ENCODE data around the gene GAREM1.
"Not testable (repeated sequence)": the region's sequence is repeated elsewhere in the genome, so short reads cannot be mapped to it uniquely, and the experiment has no call there.

The GAREM1 gene

DNA sequence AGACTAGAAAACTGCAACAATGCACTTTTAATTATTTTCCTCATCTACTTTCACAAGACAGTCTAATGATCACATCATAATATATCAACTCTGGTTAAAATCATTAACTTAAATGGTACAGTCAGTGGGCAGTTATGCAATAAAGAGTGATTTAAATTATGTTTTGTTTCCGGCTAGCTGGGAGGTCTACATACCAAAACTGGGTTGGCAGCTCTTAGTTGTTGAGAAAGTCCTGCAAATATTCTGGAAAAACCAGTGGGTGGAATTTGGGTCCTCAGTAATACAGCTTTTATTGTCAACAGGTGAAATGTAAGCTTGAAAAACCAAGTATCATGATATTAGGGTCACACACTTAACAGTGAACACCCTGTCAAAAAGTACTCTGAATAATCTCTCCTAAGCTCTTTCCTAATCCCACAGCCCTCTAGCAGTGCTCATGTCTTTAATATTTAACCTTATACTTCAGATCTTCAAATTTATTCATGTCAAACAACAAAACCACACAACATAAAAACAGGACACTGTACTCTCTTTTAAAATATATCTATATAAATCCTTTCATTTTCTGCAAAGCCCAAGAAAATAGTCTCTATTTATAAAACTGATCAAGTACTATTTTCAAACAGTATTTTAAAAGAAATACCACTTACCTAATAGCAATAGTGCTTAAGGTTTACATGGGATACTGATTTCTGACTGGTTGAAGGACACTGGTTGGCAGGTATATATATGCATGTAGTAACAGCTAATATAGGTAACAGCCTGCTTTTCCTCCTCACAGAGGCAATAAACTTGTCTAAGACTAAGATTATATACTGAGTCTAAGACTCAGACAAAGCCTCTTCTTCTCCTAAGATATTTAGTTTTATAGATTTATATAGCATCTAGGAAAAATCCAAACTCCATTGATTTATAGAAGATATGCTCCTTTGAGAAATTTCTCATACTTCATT lies 103.8 kb downstream of the GAREM1 start:
- DNase-seq: no peak

GRCh38 chr18:32362484-32362883 lies 108.2 kb downstream of the GAREM1 start:
- no peak for DNase-seq

DNA sequence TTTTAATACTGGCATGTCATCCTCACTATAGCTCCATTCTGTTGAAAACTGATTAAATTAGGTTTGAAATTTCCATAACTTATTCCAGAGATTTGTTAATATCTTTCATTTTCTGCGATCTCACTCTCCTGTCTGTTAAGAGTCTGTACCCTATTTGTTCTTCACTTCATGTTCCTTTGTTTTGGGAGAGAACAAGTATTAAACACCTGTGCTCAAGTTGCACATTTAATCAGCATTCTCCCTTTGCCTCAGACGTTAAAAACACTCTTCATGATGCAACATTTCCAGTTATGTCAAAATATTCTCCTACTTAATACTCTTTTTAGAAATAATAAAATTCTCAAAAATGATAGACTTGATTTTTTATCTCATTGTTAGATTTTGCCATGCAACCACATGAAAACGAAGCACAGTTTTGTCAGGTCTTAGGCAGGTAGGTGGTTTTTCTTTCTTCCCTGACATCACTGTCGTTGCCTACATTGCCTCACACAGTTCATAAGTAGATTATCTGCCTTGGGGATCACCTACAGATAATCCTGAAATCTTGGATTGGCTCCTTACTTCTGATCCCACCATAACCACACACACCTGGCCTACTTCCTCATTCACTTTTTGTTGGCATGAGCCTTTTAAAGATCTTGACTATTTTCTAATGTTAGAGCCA lies 109.9 kb downstream of the GAREM1 start:
- no peak for DNase-seq

DNA sequence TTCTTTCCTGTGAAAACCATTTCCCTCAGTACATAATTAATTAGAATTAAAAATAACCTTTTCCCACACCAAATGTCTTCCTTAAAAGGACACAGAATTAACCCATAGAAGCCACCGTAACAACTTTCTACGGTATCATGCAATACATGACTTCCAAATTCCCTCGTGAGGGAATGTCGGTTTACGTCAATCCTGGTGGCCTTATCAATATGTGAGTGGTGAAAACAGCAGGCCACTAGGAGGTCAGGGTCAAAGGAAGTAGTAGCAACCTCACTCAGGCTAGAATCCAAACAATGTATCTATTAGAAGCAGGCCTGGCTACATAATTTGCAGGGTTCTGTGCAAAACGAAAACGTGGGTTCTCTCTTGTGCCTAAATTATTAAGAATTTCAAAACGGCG lies 112.2 kb downstream of the GAREM1 start:
- DNase-seq: no peak

GRCh38 chr18:32358075-32358474 lies 112.6 kb downstream of the GAREM1 start:
- no peak for DNase-seq

DNA sequence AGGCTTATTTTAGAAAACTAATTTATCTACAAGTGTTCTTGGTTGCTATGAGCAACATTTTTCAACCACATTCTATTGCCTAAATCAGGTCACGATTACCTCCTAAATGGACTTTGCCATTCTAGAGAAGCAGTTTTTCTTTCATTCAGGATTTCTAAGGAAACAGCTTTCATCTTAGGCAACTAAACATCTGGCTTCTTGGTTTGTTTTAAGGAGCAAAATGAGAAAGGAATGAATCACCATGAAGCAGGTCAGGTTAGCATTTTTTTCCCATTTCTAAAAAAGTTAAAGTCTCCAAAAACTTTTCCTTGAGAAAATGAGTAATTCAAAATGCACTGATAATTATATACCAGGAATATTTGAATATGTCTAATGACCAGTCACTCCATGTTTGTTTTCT lies 114.8 kb downstream of the GAREM1 start:
- DNase-seq: no peak

- no peak for DNase-seq
Measured at GRCh38 chr18:32354518-32354917, 116.2 kb downstream of the GAREM1 start.

GRCh38 chr18:32353257-32353656 lies 117.4 kb downstream of the GAREM1 start:
- DNase-seq: no peak

- no peak for DNase-seq
Measured at GRCh38 chr18:32351032-32351431, 119.7 kb downstream of the GAREM1 start.

DNA sequence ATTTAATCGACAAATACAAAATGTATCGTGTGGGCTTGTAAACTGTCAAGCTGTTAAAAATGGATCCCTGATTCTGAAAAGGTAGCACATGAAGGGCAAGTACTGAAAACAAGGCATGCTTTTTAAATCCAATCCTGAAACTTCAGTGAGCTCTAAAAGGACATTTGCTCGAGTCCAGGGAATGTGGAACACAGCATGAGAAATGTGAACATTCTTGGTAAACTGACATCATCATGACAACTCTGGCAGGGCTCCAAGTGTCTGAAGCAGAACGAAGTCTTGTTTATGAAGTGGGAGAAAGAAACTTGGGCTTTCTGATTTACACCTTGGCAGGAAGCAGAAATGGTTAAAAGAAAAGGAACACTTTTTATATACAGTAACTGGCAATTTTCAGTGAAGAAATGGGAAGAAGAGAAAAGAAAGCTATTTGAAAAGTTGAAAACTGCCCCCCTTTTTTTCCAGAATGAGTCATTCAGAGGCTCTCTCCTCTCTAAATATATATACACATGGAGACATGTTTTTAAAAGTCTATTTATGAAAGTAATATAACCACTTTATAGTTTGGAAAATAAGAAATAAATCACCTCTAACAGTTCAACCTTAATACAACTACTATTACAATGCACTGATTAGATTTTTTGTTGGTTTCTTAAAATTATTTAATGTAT lies 120.8 kb downstream of the GAREM1 start:
- no peak for DNase-seq

DNA sequence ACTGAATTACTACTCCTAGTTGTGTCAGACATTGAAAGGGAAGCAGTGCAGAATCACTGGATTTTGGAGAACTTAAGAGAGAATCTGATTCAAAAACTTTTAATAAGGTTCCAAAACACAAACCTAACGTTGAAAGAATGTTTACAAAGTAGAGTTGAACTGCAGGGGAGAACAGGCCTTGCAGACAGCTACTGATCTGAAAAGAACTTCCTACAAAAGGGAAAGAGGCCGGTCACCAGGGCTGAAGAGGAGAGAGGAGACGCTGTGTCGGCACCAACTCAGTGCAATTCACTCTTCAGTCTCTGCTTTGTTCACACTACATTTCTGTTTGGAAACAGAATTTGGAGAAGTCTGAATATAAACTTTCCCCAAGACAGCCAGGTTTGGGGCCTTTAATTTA lies 124.0 kb downstream of the GAREM1 start:
- DNase-seq: no peak

DNA sequence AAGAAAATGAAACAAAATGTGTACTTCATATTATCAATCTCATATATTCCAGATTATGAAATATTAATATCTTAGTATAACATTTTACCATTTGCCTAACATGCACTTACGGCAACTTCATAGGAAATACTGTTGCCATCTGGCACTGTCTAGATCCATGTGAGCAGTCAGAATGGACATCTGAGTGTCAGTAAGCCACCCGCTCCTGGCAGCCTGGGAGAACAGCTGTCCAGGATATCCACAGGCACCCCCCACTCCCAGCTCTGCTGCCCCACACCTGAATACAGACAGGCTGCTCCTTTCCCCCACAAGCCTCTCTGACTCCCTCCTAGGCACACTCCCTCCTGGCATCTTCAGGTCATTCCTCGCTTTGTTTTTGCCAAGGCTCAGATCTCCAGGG lies 127.0 kb downstream of the GAREM1 start:
- DNase-seq: peak; percentile 60 to 83

GRCh38 chr18:32341112-32341511 lies 129.6 kb downstream of the GAREM1 start:
- not testable (repeated sequence) for DNase-seq

DNA sequence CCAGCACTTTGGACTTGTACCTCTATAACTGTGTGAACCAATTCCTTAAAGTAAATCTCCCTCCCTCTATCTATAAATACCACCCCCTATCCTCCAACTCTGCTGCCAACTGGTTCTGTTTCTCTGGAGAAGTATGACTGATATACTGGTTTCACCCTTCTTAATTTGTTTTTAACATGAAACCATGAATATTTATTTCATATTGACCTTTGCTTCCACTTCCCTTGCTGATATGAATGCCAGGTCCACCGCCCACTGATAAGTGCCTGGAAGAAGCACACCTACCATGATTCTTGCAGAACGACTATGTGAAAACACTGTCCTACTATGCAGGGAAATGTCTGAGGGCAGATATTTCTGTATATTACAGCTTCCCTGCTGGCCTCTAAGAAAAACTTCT lies 131.6 kb downstream of the GAREM1 start:
- no peak for DNase-seq

DNA sequence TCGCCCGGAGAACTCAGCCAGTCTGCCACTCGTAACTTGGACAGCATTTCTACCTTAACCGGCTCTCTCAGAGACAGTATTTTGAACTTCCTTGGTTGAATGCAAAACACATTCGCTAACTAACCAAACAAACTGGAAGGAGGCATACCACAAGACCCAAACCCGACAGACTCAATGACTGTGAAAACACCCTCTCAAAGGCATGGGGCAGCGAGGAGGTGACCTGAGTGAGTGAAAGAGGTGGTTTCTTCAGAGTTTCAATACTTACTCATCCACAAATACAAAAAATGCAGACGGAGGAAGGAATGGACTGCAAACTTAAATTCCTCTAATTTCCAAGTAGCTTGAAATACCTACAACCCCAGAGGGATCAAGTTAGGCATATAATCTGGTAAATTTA lies 132.9 kb downstream of the GAREM1 start:
- DNase-seq: no peak

- DNase-seq: no peak
Measured at GRCh38 chr18:32337347-32337746, 133.3 kb downstream of the GAREM1 start.

- no peak for DNase-seq
Measured at GRCh38 chr18:32335228-32335627, 135.5 kb downstream of the GAREM1 start.

- DNase-seq: no peak
Measured at GRCh38 chr18:32333781-32334180, 136.9 kb downstream of the GAREM1 start.

GRCh38 chr18:32332708-32333107 lies 138.0 kb downstream of the GAREM1 start:
- no peak for DNase-seq

- no peak for DNase-seq
Measured at GRCh38 chr18:32328974-32329373, 141.7 kb downstream of the GAREM1 start.

DNA sequence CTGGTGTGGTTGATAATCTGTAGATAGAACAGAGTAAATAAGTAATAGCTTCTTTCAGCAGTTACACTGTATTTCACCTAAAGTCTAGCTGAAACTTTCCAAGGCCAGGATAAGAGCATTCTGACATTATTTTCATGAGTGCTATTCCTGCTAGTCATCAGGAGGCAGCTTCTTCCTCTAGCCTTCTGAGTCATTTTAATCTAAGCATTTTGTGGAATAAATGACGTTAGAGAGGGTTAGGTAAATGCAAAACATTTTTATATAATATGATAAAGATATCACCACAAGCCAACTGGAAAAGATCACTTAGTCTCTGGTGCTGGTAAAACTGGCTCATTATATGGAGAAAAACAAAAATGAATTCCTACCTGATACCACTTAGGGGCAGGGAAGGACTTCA lies 142.3 kb downstream of the GAREM1 start:
- no peak for DNase-seq

DNA sequence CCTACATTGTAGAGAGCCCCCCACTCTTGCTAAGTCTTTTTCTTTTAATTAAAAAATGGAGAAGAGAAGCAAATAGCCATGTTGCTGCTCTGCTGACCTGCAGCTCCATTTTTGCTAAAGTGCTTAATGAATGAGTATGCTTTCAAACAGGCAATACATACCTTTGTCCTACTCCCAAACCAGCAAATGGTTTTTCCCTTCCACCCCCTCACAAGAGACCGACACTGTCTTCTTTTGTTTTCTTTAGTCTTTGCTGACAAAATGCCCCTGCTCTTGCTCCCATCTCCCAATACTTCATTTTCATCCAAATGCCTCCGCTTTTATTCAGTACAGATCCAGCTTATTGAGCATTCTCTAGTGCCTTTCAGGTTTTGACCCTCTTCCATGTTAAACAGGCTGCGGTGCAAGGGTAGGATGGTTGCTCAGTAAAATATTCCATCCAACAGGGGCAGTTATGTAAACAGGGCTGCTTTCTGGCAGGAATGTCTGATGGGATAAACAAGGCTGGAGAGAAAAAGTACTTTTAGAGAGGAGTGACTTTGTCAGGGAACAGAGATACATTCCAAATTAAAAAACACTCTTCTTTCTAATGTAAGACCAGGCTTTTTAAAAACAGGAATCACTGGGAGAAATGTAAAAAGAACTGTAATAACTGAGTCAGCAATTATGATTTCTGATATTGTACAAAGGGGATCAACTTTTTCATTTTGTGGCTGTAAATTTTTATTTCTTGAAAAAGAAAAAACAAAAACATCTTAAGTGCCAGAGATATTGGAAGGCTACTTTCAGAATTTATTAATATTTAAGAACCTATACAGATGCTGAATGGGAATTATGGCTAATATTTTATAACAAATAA lies 144.0 kb downstream of the GAREM1 start:
- DNase-seq: no peak

GRCh38 chr18:32324181-32324580 lies 146.5 kb downstream of the GAREM1 start:
- no peak for DNase-seq

Data from NCI-H524 (cell line).